CD4-positive, alpha-beta T cell (primary cell): ENCODE measurements around the gene EIF4H. TPM values are rescaled to one million over a fixed set of nuclear protein-coding genes. Genes with fewer than 3 reads are reported as not detected.

Experiments used
- ATAC-seq: fragments of 200-7000 bp; cut with Tn5 transposase; one replicate; pipeline ENCODE4 v1.10.0; 2022; ENCODE audit warnings: mild to moderate bottlenecking; ENCODE audit not compliant: poor library complexity
- CTCF ChIA-PET: fragments of 350-600 bp; sonication (Branson Sonifier 250); formaldehyde crosslinking; loops from one replicate; lab custom pipeline; 2021; ENCODE audit warnings: antibody characterized with exemption, inconsistent platforms; lab: Charles Lee
- POLR2A ChIA-PET: fragments of 350-600 bp; sonication (Branson Sonifier 250); formaldehyde crosslinking; loops from one replicate; lab custom pipeline; 2021; ENCODE audit warnings: antibody characterized with exemption, inconsistent platforms; lab: Charles Lee
- DNase-seq, 14 experiments: peaks; one replicate each; pipeline ENCODE4 v3.0.0-alpha.2; 2013 to 2020; ENCODE audit warnings: mixed read lengths in 2 of 14
- H3K27ac ChIP-seq, 2 donors: one replicate each; pipeline versions ENCODE4 v1.5.1 to v1.7.0; 2013; ENCODE audit warnings: low read length in 2 of 2, low read depth in 1 of 2, mild to moderate bottlenecking in 1 of 2
- H3K27me3 ChIP-seq, 2 experiments: 1 replicate in 1 of 2; 2 replicates in 1 of 2; pipeline versions ENCODE4 v1.6.1 to v1.7.0; 2013; ENCODE audit warnings: low read length in 2 of 2, control low read depth in 1 of 2, mild to moderate bottlenecking in 1 of 2, moderate library complexity in 1 of 2; ENCODE audit not compliant: insufficient read depth in 2 of 2, control insufficient read depth in 1 of 2
- H3K36me3 ChIP-seq: one replicate; pipeline ENCODE4 v1.6.1; 2013; ENCODE audit warnings: low read length, control low read depth; ENCODE audit not compliant: insufficient read depth
- H3K4me1 ChIP-seq: one replicate; pipeline ENCODE4 v1.6.1; 2013; ENCODE audit warnings: low read length, control low read depth; ENCODE audit not compliant: insufficient read depth
- H3K4me3 ChIP-seq: one replicate; pipeline ENCODE4 v1.5.1; 2013; ENCODE audit warnings: mild to moderate bottlenecking, low read length, moderate library complexity
- H3K9me3 ChIP-seq, 2 experiments: 1 replicate in 1 of 2; 2 replicates in 1 of 2; pipeline versions ENCODE4 v1.6.1 to v1.7.0; 2013; ENCODE audit warnings: low read length in 2 of 2, mild to moderate bottlenecking in 2 of 2, control low read depth in 1 of 2, moderate library complexity in 1 of 2; ENCODE audit not compliant: control insufficient read depth in 1 of 2, insufficient read depth in 1 of 2
- H3K27ac Mint-ChIP-seq: one replicate; pipeline ENCODE4 v1.8.0; 2020; ENCODE audit warnings: mixed read lengths
- H3K27me3 Mint-ChIP-seq: one replicate; pipeline ENCODE4 v1.8.0; 2021; ENCODE audit warnings: mixed read lengths
- H3K36me3 Mint-ChIP-seq: one replicate; pipeline ENCODE4 v1.8.0; 2021; ENCODE audit warnings: low read depth, mixed read lengths
- H3K4me1 Mint-ChIP-seq: one replicate; pipeline ENCODE4 v1.8.0; 2021; ENCODE audit warnings: low read depth, mixed read lengths
- H3K4me3 Mint-ChIP-seq: one replicate; pipeline ENCODE4 v1.8.0; 2020; ENCODE audit warnings: mild to moderate bottlenecking, mixed read lengths
- H3K9me3 Mint-ChIP-seq: one replicate; pipeline ENCODE4 v1.8.0; 2020; ENCODE audit warnings: mixed read lengths
- intact Hi-C, 2 experiments: fragments of 100-400 bp; cut with DNase I in 1 of 2; cut with micrococcal nuclease in 1 of 2; formaldehyde crosslinking; loops; one replicate each; pipeline versions ENCODE4 v1.15.1 to v1.9.0; 2023 to 2025; cut with DNase I, micrococcal nuclease
- total RNA-seq, 174 experiments: library from RNA in 2 of 174; stranded (reverse) in 2 of 174; gene quantifications; one replicate each; pipeline ENCODE4 v1.2.3 and lab custom pipeline; 2021 to 2026
- TF ChIP-seq, protein P1 (sequence below): fragments of 200-600 bp; IDR thresholded peaks from one replicate; pipeline ENCODE4 v1.8.0; 2022; ENCODE audit warnings: antibody characterized with exemption, mild to moderate bottlenecking

EIF4H gene
- total RNA-seq, 2 experiments from 2014 or later, result 311 to 316 TPM

DNA sequence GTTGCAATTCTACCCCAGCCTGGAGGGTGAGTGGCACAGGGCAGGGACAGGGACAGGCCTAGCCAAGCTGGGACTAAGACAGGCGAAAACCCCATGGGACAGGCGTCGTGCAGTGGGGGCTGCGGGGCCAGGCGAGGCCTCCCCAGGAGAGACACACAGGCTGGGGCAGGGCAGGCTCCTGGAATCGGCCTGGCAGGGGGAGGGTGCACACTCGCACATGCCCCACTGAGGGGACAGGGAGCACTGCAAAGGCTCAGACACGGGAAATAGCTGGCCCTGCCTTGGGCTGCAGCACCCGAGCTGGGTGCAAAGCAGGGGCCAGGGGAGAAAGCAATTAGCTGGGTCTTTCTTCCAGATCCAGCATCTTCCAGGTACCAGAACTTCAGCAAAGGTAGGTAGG is 46.1 kb downstream of the EIF4H start:
- H3K4me3 ChIP-seq, result no peak overlapping the region
- H3K36me3 Mint-ChIP-seq, result peaks cover 5% of the 10 kb centered on the region
- peaks cover 2% of the 10 kb centered on the region for H3K36me3 ChIP-seq
- ChIA-PET POLR2A (interaction anchor here (0.5 kb wide), 1 partner anchor 36 kb away, joined by 3 read pairs; no protein-coding TSS in a partner anchor), CTCF (no interaction called here)
- no peak overlapping the region for H3K27ac Mint-ChIP-seq
- ATAC-seq, result no peak
- intact Hi-C loops, result no loop called here
- H3K9me3 Mint-ChIP-seq, result no peaks in the 10 kb centered on the region
- no peaks in the 10 kb centered on the region for H3K27me3 ChIP-seq
- H3K9me3 ChIP-seq, result peaks cover 0 to 4% of the 10 kb centered on the region in 2 experiments
- H3K4me1 Mint-ChIP-seq, result peaks cover 15% of the 10 kb centered on the region
- H3K27me3 Mint-ChIP-seq, result no peaks in the 10 kb centered on the region
- no peak overlapping the region for H3K27ac ChIP-seq
- H3K4me1 ChIP-seq, result peaks cover 13% of the 10 kb centered on the region
- TF ChIP-seq, protein P1, sequence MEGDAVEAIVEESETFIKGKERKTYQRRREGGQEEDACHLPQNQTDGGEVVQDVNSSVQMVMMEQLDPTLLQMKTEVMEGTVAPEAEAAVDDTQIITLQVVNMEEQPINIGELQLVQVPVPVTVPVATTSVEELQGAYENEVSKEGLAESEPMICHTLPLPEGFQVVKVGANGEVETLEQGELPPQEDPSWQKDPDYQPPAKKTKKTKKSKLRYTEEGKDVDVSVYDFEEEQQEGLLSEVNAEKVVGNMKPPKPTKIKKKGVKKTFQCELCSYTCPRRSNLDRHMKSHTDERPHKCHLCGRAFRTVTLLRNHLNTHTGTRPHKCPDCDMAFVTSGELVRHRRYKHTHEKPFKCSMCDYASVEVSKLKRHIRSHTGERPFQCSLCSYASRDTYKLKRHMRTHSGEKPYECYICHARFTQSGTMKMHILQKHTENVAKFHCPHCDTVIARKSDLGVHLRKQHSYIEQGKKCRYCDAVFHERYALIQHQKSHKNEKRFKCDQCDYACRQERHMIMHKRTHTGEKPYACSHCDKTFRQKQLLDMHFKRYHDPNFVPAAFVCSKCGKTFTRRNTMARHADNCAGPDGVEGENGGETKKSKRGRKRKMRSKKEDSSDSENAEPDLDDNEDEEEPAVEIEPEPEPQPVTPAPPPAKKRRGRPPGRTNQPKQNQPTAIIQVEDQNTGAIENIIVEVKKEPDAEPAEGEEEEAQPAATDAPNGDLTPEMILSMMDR, result no peak
- DNase-seq, result no peak
- H3K4me3 Mint-ChIP-seq, result no peak overlapping the region

DNA sequence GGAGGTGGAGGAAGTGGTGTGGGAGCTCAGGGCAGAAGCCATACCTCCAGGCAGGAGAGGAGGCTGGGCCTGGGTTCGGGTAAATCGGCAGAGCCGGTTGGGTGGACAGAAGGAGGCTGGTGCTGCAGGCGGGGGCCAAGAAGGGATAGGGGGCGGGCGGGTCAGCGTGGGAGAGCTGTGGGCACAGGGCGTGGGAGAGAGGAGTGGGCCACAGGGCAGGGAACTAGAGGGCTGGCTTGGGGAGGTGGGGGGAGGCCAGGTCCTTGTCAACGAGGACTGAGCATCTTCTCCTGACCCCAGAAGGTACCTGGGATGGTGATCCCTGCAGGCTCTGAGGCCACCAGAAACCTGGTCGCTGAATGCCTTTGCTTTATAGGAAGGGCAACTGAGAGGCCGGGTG is 47.6 kb downstream of the EIF4H start:
- Mint-ChIP-seq H3K9me3 (no peaks in the 10 kb centered on the region), H3K36me3 (peaks cover 10% of the 10 kb centered on the region), H3K27ac (no peak overlapping the region), H3K27me3 (no peaks in the 10 kb centered on the region), H3K4me1 (peaks cover 13% of the 10 kb centered on the region), H3K4me3 (no peak overlapping the region)
- no peaks in the 10 kb centered on the region for H3K27me3 ChIP-seq
- no peak for ATAC-seq
- H3K9me3 ChIP-seq, result peaks cover 0 to 4% of the 10 kb centered on the region in 2 experiments
- no peak overlapping the region for H3K4me3 ChIP-seq
- ChIA-PET POLR2A (no interaction called here), CTCF (no interaction called here)
- intact Hi-C loops, result no loop called here
- no peak for DNase-seq
- no peak overlapping the region for H3K27ac ChIP-seq
- TF ChIP-seq, protein P1, result no peak
- peaks cover 2% of the 10 kb centered on the region for H3K36me3 ChIP-seq
- peaks cover 17% of the 10 kb centered on the region for H3K4me1 ChIP-seq

DNA sequence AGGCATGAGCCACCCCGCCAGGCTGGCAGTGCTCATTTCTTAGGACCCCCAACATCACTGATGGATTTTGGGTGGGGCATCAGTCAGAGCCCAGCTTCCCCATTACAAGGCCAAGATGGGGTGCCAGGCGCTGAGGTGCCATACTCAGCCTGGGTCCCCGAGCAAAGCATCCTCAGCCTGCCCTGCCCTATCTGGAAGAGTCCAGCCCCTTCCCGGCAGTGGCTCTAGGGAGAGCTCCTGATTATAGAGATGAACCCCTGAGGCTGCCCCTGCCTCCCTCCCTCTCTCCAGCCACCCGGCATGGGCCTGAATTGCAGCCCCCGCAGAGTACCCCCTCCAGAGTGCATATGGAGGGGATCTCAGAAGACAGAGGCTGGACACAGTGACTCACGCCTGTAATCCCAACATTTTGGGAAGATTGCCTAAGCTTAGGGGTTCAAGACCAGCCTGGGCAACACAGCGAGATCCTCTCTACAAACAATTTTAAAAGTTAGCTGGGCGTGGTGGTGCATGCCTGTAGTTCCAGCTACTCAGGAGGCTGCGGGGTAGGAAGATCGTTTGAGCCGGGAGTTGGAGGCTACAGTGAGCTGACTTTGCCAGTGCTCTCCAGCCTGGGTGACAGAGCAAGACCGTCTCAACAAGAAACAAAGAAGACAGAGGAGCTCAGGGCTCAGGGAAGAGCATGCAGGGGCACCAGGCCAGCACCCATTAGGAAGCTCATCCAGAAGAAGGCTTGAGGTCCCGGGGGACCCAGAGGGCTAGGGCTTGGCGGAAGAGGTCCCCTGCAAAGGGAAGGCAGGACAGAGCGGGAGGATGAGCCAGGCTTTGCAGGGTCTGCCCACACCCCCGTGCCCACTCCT is 48.9 kb downstream of the EIF4H start:
- ATAC-seq, result no peak
- H3K4me3 ChIP-seq, result no peak overlapping the region
- Mint-ChIP-seq H3K4me1 (peaks cover 3% of the 10 kb centered on the region), H3K27ac (no peak overlapping the region), H3K27me3 (no peaks in the 10 kb centered on the region), H3K9me3 (no peaks in the 10 kb centered on the region), H3K36me3 (peaks cover 15% of the 10 kb centered on the region), H3K4me3 (no peak overlapping the region)
- CTCF ChIA-PET, result interaction anchor here (0.6 kb wide), 1 partner anchor 25 kb away, joined by 3 read pairs; no protein-coding TSS in a partner anchor
- H3K9me3 ChIP-seq, result peaks cover 0 to 3% of the 10 kb centered on the region in 2 experiments
- POLR2A ChIA-PET, result no interaction called here
- intact Hi-C loops, result no loop called here
- no peaks in the 10 kb centered on the region for H3K27me3 ChIP-seq
- peaks cover 8% of the 10 kb centered on the region for H3K4me1 ChIP-seq
- peaks cover 2% of the 10 kb centered on the region for H3K36me3 ChIP-seq
- TF ChIP-seq, protein P1, result no peak
- no peak overlapping the region for H3K27ac ChIP-seq
- no peak for DNase-seq
